Central memory CD8-positive, alpha-beta T cell (primary cell): Measurements from ENCODE around the gene PAGR1.
"Not testable (repeated sequence)": the region's sequence is repeated elsewhere in the genome, so short reads cannot be mapped to it uniquely, and the experiment has no call there.

Source experiments
- ATAC-seq: fragments of 150-1000 bp; cut with Tn5 transposase; replicated peaks from 2 replicates; pipeline ENCODE4 v1.10.0; 2022; ENCODE audit warnings: mild to moderate bottlenecking, moderate FRiP score, moderate number of reproducible peaks; ENCODE audit not compliant: poor library complexity, severe bottlenecking; ENCODE audit errors: extremely low read depth
- DNase-seq, 2 donors: peaks; one replicate each; pipeline ENCODE4 v3.0.0; 2021; ENCODE audit warnings: low spot score in 2 of 2
- H3K27ac Mint-ChIP-seq: one replicate; pipeline ENCODE4 v1.8.0; 2022; ENCODE audit warnings: low read depth, mild to moderate bottlenecking, moderate library complexity, mixed read lengths
- H3K27me3 Mint-ChIP-seq: one replicate; pipeline ENCODE4 v1.8.0; 2022; ENCODE audit warnings: mixed read lengths
- H3K36me3 Mint-ChIP-seq: one replicate; pipeline ENCODE4 v1.8.0; 2022; ENCODE audit warnings: mild to moderate bottlenecking, moderate library complexity, mixed read lengths; ENCODE audit not compliant: insufficient read depth
- H3K4me1 Mint-ChIP-seq: one replicate; pipeline ENCODE4 v1.8.0; 2022; ENCODE audit warnings: mixed read lengths
- H3K4me3 Mint-ChIP-seq: one replicate; pipeline ENCODE4 v1.8.0; 2022; ENCODE audit warnings: mild to moderate bottlenecking, moderate library complexity, mixed read lengths
- H3K9me3 Mint-ChIP-seq: one replicate; pipeline ENCODE4 v1.8.0; 2022; ENCODE audit warnings: mixed read lengths

Gene PAGR1

GRCh38 chr16:29857133-29857760, 41.3 kb downstream of the PAGR1 start:
- H3K4me3 Mint-ChIP-seq, result no peak overlapping the region
- peaks cover 24% of the 10 kb centered on the region for H3K36me3 Mint-ChIP-seq
- no peaks in the 10 kb centered on the region for H3K27me3 Mint-ChIP-seq
- DNase-seq, result no peak
- no peaks in the 10 kb centered on the region for H3K9me3 Mint-ChIP-seq
- H3K27ac Mint-ChIP-seq, result no peak overlapping the region
- ATAC-seq, result no peak
- peaks cover 13% of the 10 kb centered on the region for H3K4me1 Mint-ChIP-seq

GRCh38 chr16:29858149-29858849, 42.3 kb downstream of the PAGR1 start:
- H3K36me3 Mint-ChIP-seq, result peaks cover 27% of the 10 kb centered on the region
- no peaks in the 10 kb centered on the region for H3K27me3 Mint-ChIP-seq
- ATAC-seq (no peak), DNase-seq (no peak)
- H3K27ac Mint-ChIP-seq, result peak overlapping the region; percentile 53
- H3K4me3 Mint-ChIP-seq, result no peak overlapping the region
- no peaks in the 10 kb centered on the region for H3K9me3 Mint-ChIP-seq
- H3K4me1 Mint-ChIP-seq, result peaks cover 21% of the 10 kb centered on the region

- H3K4me3 Mint-ChIP-seq, result no peak overlapping the region
These were observed 43.0 kb downstream of the PAGR1 start for GRCh38 chr16:29858974-29859373.

GRCh38 chr16:29860218-29860617, 44.3 kb downstream of the PAGR1 start:
- ATAC-seq, result no peak
- Mint-ChIP-seq H3K27ac (no peak overlapping the region), H3K36me3 (peaks cover 27% of the 10 kb centered on the region), H3K9me3 (no peaks in the 10 kb centered on the region), H3K27me3 (no peaks in the 10 kb centered on the region), H3K4me3 (no peak overlapping the region), H3K4me1 (peaks cover 25% of the 10 kb centered on the region)
- no peak for DNase-seq

More at GRCh38 chr16:29858974-29859373, 43.0 kb downstream of the PAGR1 start:
- Mint-ChIP-seq H3K4me1 (peaks cover 25% of the 10 kb centered on the region), H3K36me3 (peaks cover 27% of the 10 kb centered on the region), H3K27me3 (no peaks in the 10 kb centered on the region), H3K27ac (peak overlapping the region; percentile 53), H3K9me3 (no peaks in the 10 kb centered on the region)
- ATAC-seq (no peak), DNase-seq (no peak)

GRCh38 chr16:29862383-29862883, 46.5 kb downstream of the PAGR1 start:
- Mint-ChIP-seq H3K27ac (peak overlapping the region; percentile 88), H3K27me3 (peaks cover under 1% of the 10 kb centered on the region), H3K36me3 (peaks cover 25% of the 10 kb centered on the region), H3K4me1 (peaks cover 25% of the 10 kb centered on the region), H3K4me3 (peak overlapping the region; percentile 99), H3K9me3 (no peaks in the 10 kb centered on the region)
- DNase-seq (no peak), ATAC-seq (no peak)

- peak within 1 kb of the TSS; percentile 88 for H3K27ac Mint-ChIP-seq
- no peaks in the 10 kb centered on the region for H3K9me3 Mint-ChIP-seq
- H3K4me3 Mint-ChIP-seq, result peak within 1 kb of the TSS; percentile 99
- H3K27me3 Mint-ChIP-seq, result peaks cover 7% of the 10 kb centered on the region
- DNase-seq, result peak; percentile 87 to 90
- peaks cover 30% of the 10 kb centered on the region for H3K4me1 Mint-ChIP-seq
- ATAC-seq, result peak; percentile 99
- H3K36me3 Mint-ChIP-seq, result peaks cover 22% of the 10 kb centered on the region
These were observed 47.1 kb downstream of the PAGR1 start, which contains the start of gene CDIPT for GRCh38 chr16:29862884-29863668. TSS of gene CDIPT (minus strand) at chr16:29863226. CDS start at chr16:29862857, 369 bp downstream.

GRCh38 chr16:29863669-29863984, 47.7 kb downstream of the PAGR1 start:
- Mint-ChIP-seq H3K4me1 (peaks cover 30% of the 10 kb centered on the region), H3K27ac (peak overlapping the region; percentile 88), H3K4me3 (peak overlapping the region; percentile 99), H3K27me3 (peaks cover 8% of the 10 kb centered on the region), H3K9me3 (no peaks in the 10 kb centered on the region), H3K36me3 (peaks cover 17% of the 10 kb centered on the region)
- DNase-seq, result no peak
- ATAC-seq, result no peak

GRCh38 chr16:29864205-29864604, 48.3 kb downstream of the PAGR1 start:
- H3K27me3 Mint-ChIP-seq, result peaks cover 8% of the 10 kb centered on the region
- H3K27ac Mint-ChIP-seq, result no peak overlapping the region
- no peak overlapping the region for H3K4me3 Mint-ChIP-seq
- no peaks in the 10 kb centered on the region for H3K9me3 Mint-ChIP-seq
- ATAC-seq (no peak), DNase-seq (no peak)
- peaks cover 14% of the 10 kb centered on the region for H3K36me3 Mint-ChIP-seq
- peaks cover 30% of the 10 kb centered on the region for H3K4me1 Mint-ChIP-seq

GRCh38 chr16:29868396-29869009, 52.6 kb downstream of the PAGR1 start:
- H3K4me1 Mint-ChIP-seq, result peaks cover 7% of the 10 kb centered on the region
- DNase-seq (no peak), ATAC-seq (no peak)
- H3K9me3 Mint-ChIP-seq, result no peaks in the 10 kb centered on the region
- H3K27me3 Mint-ChIP-seq, result peaks cover 8% of the 10 kb centered on the region
- no peak overlapping the region for H3K4me3 Mint-ChIP-seq
- H3K36me3 Mint-ChIP-seq, result no peaks in the 10 kb centered on the region
- H3K27ac Mint-ChIP-seq, result no peak overlapping the region

GRCh38 chr16:29869067-29869466, 53.1 kb downstream of the PAGR1 start:
- H3K4me1 Mint-ChIP-seq, ATAC-seq, H3K9me3 Mint-ChIP-seq, H3K27me3 Mint-ChIP-seq, H3K36me3 Mint-ChIP-seq, H3K27ac Mint-ChIP-seq, H3K4me3 Mint-ChIP-seq, DNase-seq: not testable (repeated sequence)
